Measurements from ENCODE around the gene NDUFS2. TPM values are rescaled to one million over a fixed set of nuclear protein-coding genes. Genes with fewer than 3 reads are reported as not detected.

The NDUFS2 gene
- total and polyA plus RNA-seq, 9 of the 15 experiments (the other 6 are each of a cell fraction or from before 2014, with no cell fraction given): 70.0 to 176 (median 141) TPM

DNA sequence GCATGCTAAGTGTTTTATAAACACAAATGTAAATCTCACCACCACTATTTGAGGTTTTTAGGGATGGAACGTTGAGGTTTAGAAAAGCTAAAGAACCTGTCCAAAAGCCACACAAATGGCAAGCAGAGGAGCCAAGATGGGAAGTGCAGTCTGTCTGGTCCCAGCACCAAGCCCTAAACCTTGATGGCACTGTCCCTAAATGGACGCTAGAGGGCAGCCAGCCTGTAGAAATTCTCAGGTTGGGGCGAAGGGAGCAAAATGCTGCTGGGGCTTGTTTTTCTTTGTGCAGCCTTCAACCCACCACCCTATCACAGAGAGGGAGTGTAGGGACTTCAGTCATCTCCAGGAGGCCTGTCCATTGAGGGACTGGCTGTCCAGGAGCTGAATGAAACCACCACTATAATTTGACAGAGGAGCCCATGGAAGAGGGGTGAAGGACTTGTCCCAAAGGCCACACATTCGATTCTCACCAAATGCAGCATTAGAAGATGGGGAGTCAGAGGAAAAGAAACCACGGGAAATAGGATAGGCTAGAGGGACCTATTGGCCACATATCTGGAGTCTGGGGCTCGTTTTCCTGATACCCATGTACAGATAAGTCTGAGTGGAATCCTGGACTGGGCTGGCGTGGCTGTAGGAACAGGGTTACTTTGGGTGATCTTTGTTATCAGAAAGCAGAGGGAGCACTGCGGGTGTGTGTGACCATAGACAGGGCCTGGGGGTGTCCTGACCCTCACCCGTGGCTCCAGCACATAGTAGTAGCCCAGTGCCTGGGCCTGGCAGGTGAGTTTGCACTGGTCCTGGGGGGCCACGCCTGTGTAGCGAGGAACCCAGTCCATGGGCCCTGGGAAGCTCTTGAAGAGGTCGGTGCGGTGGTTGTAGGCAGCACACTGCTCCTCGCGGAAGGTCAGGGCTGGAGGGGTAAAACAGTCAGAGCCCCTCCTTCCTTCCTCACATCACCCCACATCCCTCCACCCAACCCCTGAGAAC is 9.4 kb upstream of the NDUFS2 start (continued):
- TF ChIP-seq ZNF277 (CRISPR knock-in tag; IDR thresholded peaks at IDR 0.05; ENCODE audit: borderline replicate concordance) (no peak), REST (IDR thresholded peaks at IDR 0.05; ENCODE audit: borderline replicate concordance) (peak; percentile 69; the same call in 1 of the 2 replicates), REST (CRISPR knock-in tag; IDR thresholded peaks at IDR 0.05; ENCODE audit: low read depth) (no peak), CLOCK (CRISPR knock-in tag; IDR thresholded peaks at IDR 0.05; ENCODE audit: borderline replicate concordance) (no peak), ZNF175 (CRISPR knock-in tag; IDR thresholded peaks at IDR 0.05; ENCODE audit: low read depth) (no peak), SPI1 (IDR thresholded peaks at IDR 0.05; ENCODE audit: borderline replicate concordance, low read depth, low read length) (peak; percentile 66)
- TF ChIP-seq, protein P1, sequence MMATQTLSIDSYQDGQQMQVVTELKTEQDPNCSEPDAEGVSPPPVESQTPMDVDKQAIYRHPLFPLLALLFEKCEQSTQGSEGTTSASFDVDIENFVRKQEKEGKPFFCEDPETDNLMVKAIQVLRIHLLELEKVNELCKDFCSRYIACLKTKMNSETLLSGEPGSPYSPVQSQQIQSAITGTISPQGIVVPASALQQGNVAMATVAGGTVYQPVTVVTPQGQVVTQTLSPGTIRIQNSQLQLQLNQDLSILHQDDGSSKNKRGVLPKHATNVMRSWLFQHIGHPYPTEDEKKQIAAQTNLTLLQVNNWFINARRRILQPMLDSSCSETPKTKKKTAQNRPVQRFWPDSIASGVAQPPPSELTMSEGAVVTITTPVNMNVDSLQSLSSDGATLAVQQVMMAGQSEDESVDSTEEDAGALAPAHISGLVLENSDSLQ (IDR thresholded peaks at IDR 0.05): peak; percentile 21; the same call in 1 of the 2 replicates
- TF ChIP-seq, protein P2, sequence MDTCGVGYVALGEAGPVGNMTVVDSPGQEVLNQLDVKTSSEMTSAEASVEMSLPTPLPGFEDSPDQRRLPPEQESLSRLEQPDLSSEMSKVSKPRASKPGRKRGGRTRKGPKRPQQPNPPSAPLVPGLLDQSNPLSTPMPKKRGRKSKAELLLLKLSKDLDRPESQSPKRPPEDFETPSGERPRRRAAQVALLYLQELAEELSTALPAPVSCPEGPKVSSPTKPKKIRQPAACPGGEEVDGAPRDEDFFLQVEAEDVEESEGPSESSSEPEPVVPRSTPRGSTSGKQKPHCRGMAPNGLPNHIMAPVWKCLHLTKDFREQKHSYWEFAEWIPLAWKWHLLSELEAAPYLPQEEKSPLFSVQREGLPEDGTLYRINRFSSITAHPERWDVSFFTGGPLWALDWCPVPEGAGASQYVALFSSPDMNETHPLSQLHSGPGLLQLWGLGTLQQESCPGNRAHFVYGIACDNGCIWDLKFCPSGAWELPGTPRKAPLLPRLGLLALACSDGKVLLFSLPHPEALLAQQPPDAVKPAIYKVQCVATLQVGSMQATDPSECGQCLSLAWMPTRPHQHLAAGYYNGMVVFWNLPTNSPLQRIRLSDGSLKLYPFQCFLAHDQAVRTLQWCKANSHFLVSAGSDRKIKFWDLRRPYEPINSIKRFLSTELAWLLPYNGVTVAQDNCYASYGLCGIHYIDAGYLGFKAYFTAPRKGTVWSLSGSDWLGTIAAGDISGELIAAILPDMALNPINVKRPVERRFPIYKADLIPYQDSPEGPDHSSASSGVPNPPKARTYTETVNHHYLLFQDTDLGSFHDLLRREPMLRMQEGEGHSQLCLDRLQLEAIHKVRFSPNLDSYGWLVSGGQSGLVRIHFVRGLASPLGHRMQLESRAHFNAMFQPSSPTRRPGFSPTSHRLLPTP (IDR thresholded peaks at IDR 0.05; ENCODE audit: borderline replicate concordance, extremely low read depth, insufficient read length): no peak
